H1 (cell line): ENCODE results near the gene CACNA1F. TPM values are rescaled to one million over a fixed set of nuclear protein-coding genes. Genes with fewer than 3 reads are reported as not detected.

Experiments
- RNF2 ChIP-seq: fragments of 200-900, 300-1000 bp; sonication (generic); IDR thresholded peaks from 2 replicates; pipeline ENCODE4 v1.7.1; 2016; ENCODE audit warnings: borderline replicate concordance, low read depth, mild to moderate bottlenecking, antibody characterized with exemption, low read length; ENCODE audit not compliant: poor library complexity, severe bottlenecking; ENCODE audit errors: missing control alignments
- polyA plus RNA-seq, 7 experiments: library from polyadenylated mRNA; depleted of rRNA in 3 of 7; stranded (reverse) in 5 of 7; unstranded in 2 of 7; fragments of >200 nt in 5 of 7; fragments of 200-250 nt in 2 of 7; gene quantifications; 1 replicate in 5 of 7; 2 replicates in 1 of 7; 4 replicates in 1 of 7; pipeline versions ENCODE4 v1.2.1 to v1.2.3, GENCODE V29; 2011 to 2013; ENCODE audit warnings: missing spikeins in 2 of 7, mixed read lengths in 2 of 7
- total RNA-seq: library from RNA; stranded (reverse); fragmentation: NEBNext Ultra II Directional; extraction: Animal tissue kit (Norgen Biotek cat#: 25700); gene quantifications from 2 replicates; pipeline ENCODE4 v1.2.1, GENCODE V29; 2021

The CACNA1F gene
- total and polyA plus RNA-seq, 2 of the 8 experiments (the other 6 are each of a cell fraction or from before 2014, with no cell fraction given): 0.59 to 0.84 TPM

DNA sequence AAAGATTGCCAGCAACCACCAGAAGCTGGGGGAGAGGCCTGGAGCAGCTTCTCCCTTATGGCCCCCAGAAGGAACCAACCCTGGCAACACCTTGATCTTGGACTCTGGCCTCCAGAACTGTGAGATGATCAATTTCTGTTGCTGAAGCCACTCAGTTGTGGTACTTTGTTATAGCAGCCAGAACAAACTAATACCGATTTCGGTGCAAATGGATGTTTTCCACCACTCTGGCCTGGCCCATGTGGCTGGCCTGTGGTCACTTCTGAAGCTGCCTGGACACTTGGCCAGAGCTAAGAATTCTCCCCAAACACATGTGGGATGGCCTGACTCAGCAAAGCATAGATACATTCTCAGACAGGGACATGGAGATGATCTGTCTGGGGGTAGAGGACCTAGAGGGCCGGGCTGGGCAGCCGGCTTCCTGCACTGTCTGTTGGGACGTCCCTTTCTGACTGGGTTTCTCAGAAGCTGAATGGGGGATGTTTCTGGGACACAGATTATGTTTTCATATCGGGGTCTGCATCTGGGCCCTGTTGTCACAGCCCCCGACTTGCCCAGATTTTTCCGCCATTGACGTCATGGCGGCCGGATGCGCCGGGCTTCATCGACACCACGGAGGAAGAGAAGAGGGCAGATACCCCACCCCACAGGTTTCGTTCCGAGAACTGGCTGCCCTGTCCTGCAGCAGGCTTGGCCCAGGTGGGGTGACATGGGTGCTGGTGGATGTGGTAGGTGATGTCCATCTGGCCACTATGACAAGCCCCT is 27.3 kb upstream of the CACNA1F start (continued):
- no peak for TF ChIP-seq RNF2
